ENCODE results near the gene PIM3.

The PIM3 gene

DNA sequence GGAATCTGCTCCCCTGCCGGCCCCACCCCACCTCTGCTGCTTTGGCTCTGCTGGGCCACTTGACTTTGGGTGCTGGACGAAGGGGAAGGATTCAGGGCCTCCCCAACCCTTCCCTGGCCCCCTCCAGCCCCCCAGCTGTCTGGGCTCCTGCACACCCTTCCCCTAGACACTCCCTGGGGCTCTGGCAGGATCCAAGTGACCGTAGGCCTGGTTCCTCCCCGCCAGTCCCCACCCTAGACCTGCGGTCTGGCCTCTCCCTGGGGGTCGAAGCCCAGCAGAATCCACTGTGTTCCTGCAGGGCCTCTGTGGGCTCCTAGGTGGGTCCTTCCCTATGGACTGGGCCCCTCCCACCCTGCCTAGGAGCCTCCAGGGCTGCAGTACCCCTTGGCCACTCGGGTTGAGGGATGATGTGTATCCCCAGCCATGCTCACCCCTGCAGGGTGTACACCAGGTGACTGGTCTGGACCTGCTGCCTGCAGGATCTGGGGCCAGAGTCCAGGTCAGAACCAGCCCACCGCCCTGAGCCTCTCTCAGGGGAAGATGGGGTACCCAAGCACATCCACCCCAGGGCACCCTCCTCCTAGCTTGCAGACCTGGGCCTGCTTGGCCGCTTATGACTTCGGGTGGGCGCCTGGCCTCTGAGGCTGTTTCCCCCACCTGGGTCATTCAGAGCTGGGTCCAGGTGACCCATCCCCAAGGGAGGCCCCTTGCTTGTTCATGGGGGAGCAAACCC is 5.6 kb downstream of the PIM3 start:
- no peak overlapping the region for H3K4me3 ChIP-seq (ENCODE audit: low read depth, low read length)
- DNase-seq (ENCODE audit: low read depth), result no peak
- TF ChIP-seq, protein P1, sequence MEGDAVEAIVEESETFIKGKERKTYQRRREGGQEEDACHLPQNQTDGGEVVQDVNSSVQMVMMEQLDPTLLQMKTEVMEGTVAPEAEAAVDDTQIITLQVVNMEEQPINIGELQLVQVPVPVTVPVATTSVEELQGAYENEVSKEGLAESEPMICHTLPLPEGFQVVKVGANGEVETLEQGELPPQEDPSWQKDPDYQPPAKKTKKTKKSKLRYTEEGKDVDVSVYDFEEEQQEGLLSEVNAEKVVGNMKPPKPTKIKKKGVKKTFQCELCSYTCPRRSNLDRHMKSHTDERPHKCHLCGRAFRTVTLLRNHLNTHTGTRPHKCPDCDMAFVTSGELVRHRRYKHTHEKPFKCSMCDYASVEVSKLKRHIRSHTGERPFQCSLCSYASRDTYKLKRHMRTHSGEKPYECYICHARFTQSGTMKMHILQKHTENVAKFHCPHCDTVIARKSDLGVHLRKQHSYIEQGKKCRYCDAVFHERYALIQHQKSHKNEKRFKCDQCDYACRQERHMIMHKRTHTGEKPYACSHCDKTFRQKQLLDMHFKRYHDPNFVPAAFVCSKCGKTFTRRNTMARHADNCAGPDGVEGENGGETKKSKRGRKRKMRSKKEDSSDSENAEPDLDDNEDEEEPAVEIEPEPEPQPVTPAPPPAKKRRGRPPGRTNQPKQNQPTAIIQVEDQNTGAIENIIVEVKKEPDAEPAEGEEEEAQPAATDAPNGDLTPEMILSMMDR (IDR thresholded peaks at IDR 0.05; ENCODE audit: low read depth, low read length, missing control alignments), result no peak

DNA sequence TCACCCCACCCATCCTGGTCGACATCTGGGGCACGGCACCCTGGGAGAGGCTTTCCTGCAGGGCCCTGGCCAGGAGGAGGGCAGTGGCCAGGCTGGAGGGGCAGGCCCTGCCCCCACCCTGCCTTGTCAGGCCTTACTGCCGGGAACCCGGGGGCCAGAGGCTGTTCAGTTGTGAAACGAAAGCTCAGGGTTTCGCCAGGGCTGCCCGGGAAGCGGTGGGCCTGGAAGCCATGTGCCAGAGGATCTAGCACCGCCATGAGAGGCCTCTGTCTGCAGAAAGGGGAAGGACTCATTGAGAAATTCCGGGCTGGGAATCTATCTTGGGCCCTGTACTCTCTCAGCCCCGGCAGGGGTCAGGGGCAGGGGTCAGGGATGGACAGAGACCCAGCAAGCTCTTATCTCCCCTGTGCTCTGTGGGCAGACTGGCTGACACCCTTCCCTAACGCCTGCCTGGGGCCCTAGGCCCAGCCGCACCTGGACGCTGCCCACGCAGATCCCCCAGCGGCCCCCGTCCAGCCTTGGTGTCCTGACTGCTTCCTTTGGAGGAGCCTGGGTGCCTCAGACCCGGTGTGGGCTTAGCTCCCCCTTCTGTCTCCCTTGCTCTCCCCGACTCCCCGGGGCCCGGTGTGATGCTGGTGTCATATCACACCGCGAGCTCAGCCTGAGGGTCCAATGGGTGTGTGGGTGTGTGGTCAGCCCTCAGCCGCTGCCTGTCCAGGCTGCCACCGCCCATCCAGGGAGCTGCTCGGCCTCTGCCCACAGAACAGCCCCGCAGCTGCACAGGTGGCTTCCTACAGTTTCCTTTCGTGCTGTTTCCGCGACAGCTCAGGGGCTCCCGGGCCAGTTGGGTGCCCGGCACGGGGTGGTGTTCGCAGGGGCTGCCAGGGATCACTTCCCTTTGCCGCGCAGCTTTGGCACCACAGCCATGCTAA is 6.5 kb downstream of the PIM3 start:
- TF ChIP-seq, protein P1 (IDR thresholded peaks at IDR 0.05; ENCODE audit: low read depth, low read length, missing control alignments), result no peak
- H3K4me3 ChIP-seq (ENCODE audit: low read depth, low read length), result no peak overlapping the region
- no peak for DNase-seq (ENCODE audit: low read depth)

DNA sequence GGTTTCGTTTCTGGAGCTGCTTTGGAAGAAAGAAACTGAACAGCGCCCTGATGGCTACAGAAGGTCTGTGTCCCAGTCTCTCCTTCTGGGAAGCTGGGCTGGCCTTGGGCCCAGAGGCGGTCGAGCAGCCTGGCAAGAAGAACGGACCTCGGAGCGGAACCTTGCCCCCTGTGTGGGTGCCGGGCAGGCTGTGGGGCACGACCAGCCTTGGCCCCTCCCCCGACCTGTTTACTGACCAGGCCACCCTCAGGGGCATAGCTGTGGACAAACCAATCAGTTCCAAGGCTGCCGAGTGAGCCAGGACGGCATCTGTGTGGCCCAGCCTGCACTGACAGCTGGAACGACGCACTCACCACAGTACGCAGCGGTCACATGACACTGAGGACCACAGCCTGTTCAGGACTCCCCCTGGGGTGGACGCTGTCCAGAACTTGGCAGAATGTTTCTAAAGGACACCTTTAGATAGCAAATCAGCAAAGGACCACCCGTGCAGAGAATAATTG is 7.2 kb downstream of the PIM3 start:
- TF ChIP-seq, protein P1 (IDR thresholded peaks at IDR 0.05; ENCODE audit: low read depth, low read length, missing control alignments), result no peak
- H3K4me3 ChIP-seq (ENCODE audit: low read depth, low read length), result no peak overlapping the region
- no peak for DNase-seq (ENCODE audit: low read depth)

DNA sequence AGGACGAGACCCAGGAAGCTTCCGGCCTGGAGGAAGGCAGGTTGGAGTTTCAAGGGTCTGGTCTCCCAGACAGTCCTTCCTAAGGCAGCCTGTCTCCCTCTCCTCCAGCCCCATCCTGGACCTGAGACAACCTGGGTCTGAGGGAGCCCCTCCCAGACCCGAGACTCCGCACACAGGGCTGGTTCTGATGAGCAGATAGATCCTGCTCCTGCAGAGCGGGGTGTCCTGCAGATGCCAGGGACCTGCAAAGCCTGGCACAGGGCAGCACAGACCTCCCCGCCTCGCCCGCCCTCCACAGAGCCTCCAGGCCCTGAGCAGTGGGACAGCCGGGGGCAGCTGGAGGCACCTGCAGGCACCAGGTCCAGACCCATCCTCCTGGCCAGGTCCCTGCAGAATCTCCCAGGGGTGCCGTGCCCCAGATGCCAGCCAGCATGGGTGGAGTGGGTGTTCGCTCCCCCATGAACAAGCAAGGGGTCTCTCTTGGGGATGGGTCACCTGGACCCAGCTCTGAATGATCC is 7.8 kb downstream of the PIM3 start:
- H3K4me3 ChIP-seq (ENCODE audit: low read depth, low read length), result no peak overlapping the region
- TF ChIP-seq, protein P1 (IDR thresholded peaks at IDR 0.05; ENCODE audit: low read depth, low read length, missing control alignments), result no peak
- no peak for DNase-seq (ENCODE audit: low read depth)

DNA sequence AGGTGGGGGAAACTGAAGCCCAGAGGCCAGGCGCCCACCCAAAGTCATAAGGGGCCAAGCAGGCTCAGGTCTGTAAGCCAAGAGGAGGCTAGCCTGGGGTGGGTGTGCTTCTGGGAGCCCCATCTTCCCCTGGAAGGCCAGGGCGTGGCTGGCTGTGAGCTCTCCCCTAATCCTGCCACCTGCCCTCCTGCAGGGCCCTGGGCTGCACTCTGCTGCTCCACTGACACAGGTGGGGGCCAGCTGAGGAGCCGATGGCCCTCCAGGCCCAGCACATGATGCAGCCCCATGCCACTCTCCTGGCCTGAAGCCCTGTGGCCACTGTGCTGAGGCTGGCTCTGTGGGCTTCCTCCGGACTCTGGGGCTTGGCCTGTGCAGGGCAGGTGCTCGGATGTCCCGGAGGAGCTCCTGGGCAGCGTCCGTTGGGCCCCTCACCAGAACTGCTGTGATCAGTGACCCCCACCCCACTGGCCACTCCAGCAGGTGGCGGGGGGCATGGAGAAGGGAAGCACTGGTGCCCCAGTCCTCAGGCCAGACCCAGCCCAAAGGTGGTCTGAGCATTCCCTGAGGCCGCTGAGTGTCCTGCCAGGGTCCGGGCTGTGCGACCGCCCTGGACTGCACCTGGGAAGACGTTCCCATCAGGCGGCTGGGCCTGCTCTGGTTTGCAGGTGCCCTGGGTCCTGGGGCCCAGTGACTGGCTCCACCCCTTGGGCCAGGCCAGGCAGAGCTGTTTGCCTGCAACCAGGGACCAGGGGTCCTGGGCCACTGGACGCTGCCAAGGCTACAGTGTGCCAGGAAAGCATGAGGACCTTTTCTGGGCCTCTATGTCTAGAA is 8.5 kb downstream of the PIM3 start:
- TF ChIP-seq, protein P1 (IDR thresholded peaks at IDR 0.05; ENCODE audit: low read depth, low read length, missing control alignments), result no peak
- DNase-seq (ENCODE audit: low read depth), result no peak
- H3K4me3 ChIP-seq (ENCODE audit: low read depth, low read length), result no peak overlapping the region

DNA sequence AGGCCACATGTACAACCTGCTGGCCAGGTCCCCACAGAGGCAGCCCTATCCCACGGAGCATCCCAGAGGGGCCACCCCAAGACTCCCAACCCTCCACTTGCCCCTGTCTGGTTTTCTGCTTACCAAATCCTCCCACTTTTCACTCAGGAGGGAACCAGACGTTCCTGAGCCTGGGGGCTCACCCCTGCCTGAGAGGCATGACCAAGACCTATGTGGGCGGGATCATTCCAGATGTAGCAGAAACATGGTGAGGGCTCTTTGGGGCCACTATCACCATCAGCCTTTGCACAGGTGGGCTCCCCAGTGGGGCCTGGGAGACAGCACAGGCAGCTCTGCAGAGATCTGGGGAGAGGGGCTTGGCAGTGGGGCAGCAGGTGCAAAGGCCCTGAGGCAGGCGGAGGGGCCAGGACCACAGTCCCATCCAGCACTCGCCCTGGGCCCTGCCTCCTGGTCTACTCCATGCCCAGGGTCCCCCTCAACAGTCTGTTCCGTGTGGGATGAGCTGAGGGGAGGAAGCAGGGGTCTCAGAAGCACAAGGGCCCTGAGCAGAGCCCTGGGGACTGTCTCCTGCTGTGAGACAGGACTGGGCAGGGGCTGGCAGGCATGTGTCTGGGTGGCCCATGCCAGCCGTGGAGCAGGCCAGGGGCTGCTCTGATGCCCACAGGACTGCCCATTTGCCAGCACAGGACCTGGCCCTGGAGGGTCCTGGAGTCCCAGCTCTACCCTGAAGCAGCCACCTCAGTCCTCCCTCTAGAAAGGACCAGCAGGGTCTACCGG is 9.4 kb downstream of the PIM3 start:
- H3K4me3 ChIP-seq (ENCODE audit: low read depth, low read length), result no peak overlapping the region
- TF ChIP-seq, protein P1 (IDR thresholded peaks at IDR 0.05; ENCODE audit: low read depth, low read length, missing control alignments), result no peak
- no peak for DNase-seq (ENCODE audit: low read depth)
